Osteoblast (primary cell): ENCODE results near the gene HSPH1. TPM values are rescaled to one million over a fixed set of nuclear protein-coding genes. Genes with fewer than 3 reads are reported as not detected.
"Not testable (repeated sequence)": the region's sequence is repeated elsewhere in the genome, so short reads cannot be mapped to it uniquely, and the experiment has no call there.

Experiments
- DNase-seq: peaks from one replicate; pipeline ENCODE4 v3.0.0; 2011; ENCODE audit warnings: low spot score, mixed read lengths; ENCODE audit not compliant: insufficient read length; ENCODE audit errors: missing footprints
- H2AFZ ChIP-seq: 2 replicates; pipeline ENCODE4 v1.6.0; 2011; ENCODE audit warnings: mild to moderate bottlenecking, low read length
- H3K27ac ChIP-seq: 2 replicates; pipeline ENCODE4 v1.5.1; 2011; ENCODE audit warnings: mild to moderate bottlenecking, low read depth, low read length, moderate library complexity
- H3K27me3 ChIP-seq: 2 replicates; pipeline ENCODE4 v1.6.0; 2012; ENCODE audit warnings: mild to moderate bottlenecking, control low read depth, inconsistent platforms, low read length, moderate library complexity; ENCODE audit not compliant: insufficient read depth
- H3K36me3 ChIP-seq: 2 replicates; pipeline ENCODE4 v1.5.1; 2011; ENCODE audit warnings: mild to moderate bottlenecking, low read length, control low read depth, moderate library complexity; ENCODE audit not compliant: insufficient read depth
- H3K4me1 ChIP-seq: 2 replicates; pipeline ENCODE4 v1.5.1; 2011; ENCODE audit warnings: mild to moderate bottlenecking, low read length, control low read depth, moderate library complexity; ENCODE audit not compliant: insufficient read depth
- H3K4me2 ChIP-seq: 2 replicates; pipeline ENCODE4 v1.6.0; 2011; ENCODE audit warnings: mild to moderate bottlenecking, low read length; ENCODE audit not compliant: insufficient read depth
- H3K4me3 ChIP-seq: fragments of 200-600 bp; sonication (generic); 3 replicates; pipeline ENCODE4 v1.5.1; 2012; ENCODE audit warnings: mild to moderate bottlenecking, low read length, inconsistent platforms; ENCODE audit not compliant: insufficient read depth
- H3K79me2 ChIP-seq: 2 replicates; pipeline ENCODE4 v1.6.0; 2012; ENCODE audit warnings: mild to moderate bottlenecking, low read length, control low read depth, inconsistent platforms; ENCODE audit not compliant: insufficient read depth
- H3K9me3 ChIP-seq: 2 replicates; pipeline ENCODE4 v1.5.1; 2011; ENCODE audit warnings: low read depth, low read length, control low read depth
- H4K20me1 ChIP-seq: 2 replicates; pipeline ENCODE4 v1.6.0; 2012; ENCODE audit warnings: mild to moderate bottlenecking, low read length, control low read depth; ENCODE audit not compliant: insufficient read depth
- total RNA-seq: library from RNA; depleted of rRNA; stranded (reverse); fragments of >200 nt; gene quantifications from 2 replicates; pipeline ENCODE4 v1.2.3, GENCODE V29; 2012
- TF ChIP-seq, protein P1 (sequence below): IDR thresholded peaks from 2 replicates; pipeline ENCODE4 v1.5.1; 2011; ENCODE audit warnings: mild to moderate bottlenecking, low read depth, low read length, moderate library complexity; ENCODE audit errors: extremely low read depth

Gene HSPH1
- total RNA-seq, 1 donor: 35.5 TPM

DNA sequence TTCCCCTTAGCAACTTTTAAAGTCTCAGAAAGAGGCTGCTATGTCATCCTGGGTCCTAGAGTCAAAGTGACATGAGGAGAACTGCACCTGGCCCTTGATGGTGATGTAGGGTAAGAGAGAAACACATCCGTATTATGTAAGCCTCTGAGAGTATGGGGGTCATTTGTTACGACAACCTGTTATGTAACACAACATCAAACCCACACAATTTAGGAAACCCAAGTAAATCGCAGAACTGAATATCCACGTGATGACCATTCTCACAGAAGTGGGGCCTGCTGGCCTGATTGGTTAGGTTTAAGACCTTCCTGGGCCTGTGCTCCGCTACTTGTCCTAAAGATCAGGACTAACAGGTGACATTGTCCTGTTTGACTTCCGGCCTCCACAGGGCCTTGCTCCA lies 22.7 kb upstream of the HSPH1 start:
- Histone ChIP-seq H4K20me1 (no peaks in the 10 kb centered on the region), H3K4me3 (no peak overlapping the region), H2AFZ (no peak overlapping the region), H3K36me3 (no peaks in the 10 kb centered on the region), H3K79me2 (no peaks in the 10 kb centered on the region), H3K27me3 (no peaks in the 10 kb centered on the region), H3K4me1 (no peaks in the 10 kb centered on the region), H3K27ac (no peak overlapping the region), H3K4me2 (no peak overlapping the region), H3K9me3 (no peaks in the 10 kb centered on the region)
- no peak for DNase-seq
- TF ChIP-seq, protein P1, sequence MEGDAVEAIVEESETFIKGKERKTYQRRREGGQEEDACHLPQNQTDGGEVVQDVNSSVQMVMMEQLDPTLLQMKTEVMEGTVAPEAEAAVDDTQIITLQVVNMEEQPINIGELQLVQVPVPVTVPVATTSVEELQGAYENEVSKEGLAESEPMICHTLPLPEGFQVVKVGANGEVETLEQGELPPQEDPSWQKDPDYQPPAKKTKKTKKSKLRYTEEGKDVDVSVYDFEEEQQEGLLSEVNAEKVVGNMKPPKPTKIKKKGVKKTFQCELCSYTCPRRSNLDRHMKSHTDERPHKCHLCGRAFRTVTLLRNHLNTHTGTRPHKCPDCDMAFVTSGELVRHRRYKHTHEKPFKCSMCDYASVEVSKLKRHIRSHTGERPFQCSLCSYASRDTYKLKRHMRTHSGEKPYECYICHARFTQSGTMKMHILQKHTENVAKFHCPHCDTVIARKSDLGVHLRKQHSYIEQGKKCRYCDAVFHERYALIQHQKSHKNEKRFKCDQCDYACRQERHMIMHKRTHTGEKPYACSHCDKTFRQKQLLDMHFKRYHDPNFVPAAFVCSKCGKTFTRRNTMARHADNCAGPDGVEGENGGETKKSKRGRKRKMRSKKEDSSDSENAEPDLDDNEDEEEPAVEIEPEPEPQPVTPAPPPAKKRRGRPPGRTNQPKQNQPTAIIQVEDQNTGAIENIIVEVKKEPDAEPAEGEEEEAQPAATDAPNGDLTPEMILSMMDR: no peak

- H3K9me3 ChIP-seq: no peaks in the 10 kb centered on the region
- H3K4me1 ChIP-seq: no peaks in the 10 kb centered on the region
- DNase-seq: no peak
- no peak overlapping the region for H3K4me3 ChIP-seq
- no peaks in the 10 kb centered on the region for H3K79me2 ChIP-seq
- no peaks in the 10 kb centered on the region for H3K27me3 ChIP-seq
- H3K4me2 ChIP-seq: no peak overlapping the region
- no peaks in the 10 kb centered on the region for H3K36me3 ChIP-seq
- H2AFZ ChIP-seq: no peak overlapping the region
- no peaks in the 10 kb centered on the region for H4K20me1 ChIP-seq
- TF ChIP-seq, protein P1: no peak
- H3K27ac ChIP-seq: no peak overlapping the region
Measured at GRCh38 chr13:31182987-31183386, 21.3 kb upstream of the HSPH1 start.

DNA sequence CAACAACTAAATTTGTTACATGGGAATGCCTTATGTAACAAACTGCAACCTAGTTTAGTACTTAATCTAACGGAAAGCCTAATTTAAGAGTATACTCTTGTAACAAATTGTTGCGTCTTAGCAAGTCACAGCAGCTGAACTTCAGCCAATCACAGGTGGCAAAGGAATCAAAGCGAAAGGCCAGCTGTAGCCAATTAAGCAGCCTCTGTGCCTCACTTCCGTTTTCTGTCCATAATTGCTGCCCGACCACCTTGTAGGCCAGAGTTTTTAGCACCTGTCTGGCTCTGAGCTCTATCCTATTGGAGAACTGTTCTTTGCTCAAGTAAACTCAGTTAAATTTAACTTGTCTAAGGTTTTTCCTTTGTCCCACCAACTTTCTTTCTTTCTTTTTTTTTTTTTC lies 18.1 kb upstream of the HSPH1 start:
- Histone ChIP-seq H3K9me3 (no peaks in the 10 kb centered on the region), H3K4me2 (no peak overlapping the region), H3K36me3 (no peaks in the 10 kb centered on the region)

DNA sequence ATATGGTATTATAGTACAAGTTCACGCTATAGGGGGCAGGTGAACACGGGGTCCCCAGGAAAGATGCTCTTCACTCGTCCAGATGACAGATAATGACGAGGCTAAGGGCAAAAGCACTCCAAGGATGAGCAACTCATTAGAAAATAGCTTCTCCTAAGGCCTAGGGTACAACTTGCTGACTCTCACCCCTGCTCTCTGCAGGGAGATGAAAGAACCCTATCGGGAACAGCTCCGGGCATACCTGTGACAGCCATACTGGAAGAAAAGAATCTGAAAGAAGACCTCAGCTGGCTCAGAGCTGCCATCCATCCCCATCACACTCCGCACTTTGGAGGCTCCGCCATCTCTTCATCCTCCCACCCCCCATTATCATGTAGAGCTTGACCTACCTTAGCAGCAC lies 17.5 kb upstream of the HSPH1 start:
- no peak for DNase-seq
- Histone ChIP-seq H2AFZ (no peak overlapping the region), H3K4me1 (no peaks in the 10 kb centered on the region), H3K27me3 (no peaks in the 10 kb centered on the region), H3K27ac (no peak overlapping the region), H3K4me3 (no peak overlapping the region), H3K79me2 (no peaks in the 10 kb centered on the region), H3K9me3 (no peaks in the 10 kb centered on the region), H3K36me3 (no peaks in the 10 kb centered on the region), H4K20me1 (no peaks in the 10 kb centered on the region), H3K4me2 (no peak overlapping the region)
- TF ChIP-seq, protein P1: no peak

More for the DNA sequence above, 18.1 kb upstream of the HSPH1 start:
- no peaks in the 10 kb centered on the region for H4K20me1 ChIP-seq
- H3K27ac ChIP-seq: no peak overlapping the region
- TF ChIP-seq, protein P1: no peak
- H3K27me3 ChIP-seq: no peaks in the 10 kb centered on the region
- no peak for DNase-seq
- H3K4me3 ChIP-seq: no peak overlapping the region
- no peak overlapping the region for H2AFZ ChIP-seq
- H3K4me1 ChIP-seq: no peaks in the 10 kb centered on the region
- no peaks in the 10 kb centered on the region for H3K79me2 ChIP-seq

GRCh38 chr13:31177813-31178495 lies 16.2 kb upstream of the HSPH1 start:
- not testable (repeated sequence) for H2AFZ ChIP-seq, H3K4me1 ChIP-seq, H3K27ac ChIP-seq, H3K27me3 ChIP-seq, H3K36me3 ChIP-seq, H4K20me1 ChIP-seq, H3K4me3 ChIP-seq, H3K79me2 ChIP-seq, H3K9me3 ChIP-seq, DNase-seq, H3K4me2 ChIP-seq
